CD8-positive, alpha-beta memory T cell (primary cell): Measurements from ENCODE around the gene OBSL1. TPM values are rescaled to one million over a fixed set of nuclear protein-coding genes. Genes with fewer than 3 reads are reported as not detected.

Source experiments
- CTCF ChIA-PET: fragments of 350-600 bp; sonication (Branson Sonifier 250); formaldehyde crosslinking; loops from one replicate; lab custom pipeline; 2021; ENCODE audit warnings: antibody characterized with exemption; lab: Charles Lee
- POLR2A ChIA-PET: fragments of 350-600 bp; sonication (Branson Sonifier 250); formaldehyde crosslinking; loops from one replicate; lab custom pipeline; 2021; ENCODE audit warnings: antibody characterized with exemption; lab: Charles Lee
- DNase-seq, 5 donors: peaks; one replicate each; pipeline versions ENCODE4 v3.0.0 to v3.0.0-alpha.2; 2020 to 2022; ENCODE audit warnings: mixed read lengths in 1 of 5
- H3K27ac ChIP-seq: one replicate; pipeline ENCODE4 v1.7.0; 2013; ENCODE audit warnings: low read depth, mild to moderate bottlenecking, low read length, moderate library complexity
- H3K27me3 ChIP-seq: 2 replicates; pipeline ENCODE4 v1.7.0; 2013; ENCODE audit warnings: low read length, mild to moderate bottlenecking; ENCODE audit not compliant: insufficient read depth, poor library complexity, severe bottlenecking
- H3K36me3 ChIP-seq: 2 replicates; pipeline ENCODE4 v1.7.0; 2013; ENCODE audit warnings: mild to moderate bottlenecking, low read length, moderate library complexity; ENCODE audit not compliant: insufficient read depth
- H3K4me1 ChIP-seq: 2 replicates; pipeline ENCODE4 v1.7.0; 2013; ENCODE audit warnings: mild to moderate bottlenecking, low read length, moderate library complexity; ENCODE audit not compliant: insufficient read depth
- H3K4me3 ChIP-seq: 2 replicates; pipeline ENCODE4 v1.7.0; 2013; ENCODE audit warnings: mild to moderate bottlenecking, low read length
- H3K9me3 ChIP-seq: 2 replicates; pipeline ENCODE4 v1.7.0; 2013; ENCODE audit warnings: mild to moderate bottlenecking, low read length
- H3K27ac Mint-ChIP-seq, 8 donors: one replicate each; pipeline ENCODE4 v1.8.0; 2020 to 2021; ENCODE audit warnings: mixed read lengths in 8 of 8, mild to moderate bottlenecking in 6 of 8, inconsistent platforms in 3 of 8, moderate library complexity in 3 of 8
- H3K27me3 Mint-ChIP-seq, 2 donors: one replicate each; pipeline ENCODE4 v1.8.0; 2020 to 2021; ENCODE audit warnings: mixed read lengths in 2 of 2, mild to moderate bottlenecking in 1 of 2, moderate library complexity in 1 of 2
- H3K36me3 Mint-ChIP-seq, 3 donors: one replicate each; pipeline ENCODE4 v1.8.0; 2020 to 2021; ENCODE audit warnings: mixed read lengths in 3 of 3, inconsistent platforms in 1 of 3, mild to moderate bottlenecking in 1 of 3
- H3K4me1 Mint-ChIP-seq, 3 donors: one replicate each; pipeline ENCODE4 v1.8.0; 2020 to 2021; ENCODE audit warnings: mixed read lengths in 3 of 3, inconsistent platforms in 1 of 3, mild to moderate bottlenecking in 1 of 3
- H3K4me3 Mint-ChIP-seq, 7 donors: one replicate each; pipeline ENCODE4 v1.8.0; 2020 to 2021; ENCODE audit warnings: mixed read lengths in 7 of 7, mild to moderate bottlenecking in 6 of 7, moderate library complexity in 4 of 7, inconsistent platforms in 2 of 7
- H3K9me3 Mint-ChIP-seq, 5 donors: one replicate each; pipeline ENCODE4 v1.8.0; 2020 to 2022; ENCODE audit warnings: mixed read lengths in 5 of 5, mild to moderate bottlenecking in 3 of 5, moderate library complexity in 2 of 5, inconsistent platforms in 1 of 5
- polyA plus RNA-seq: library from polyadenylated mRNA; unstranded; fragments of 300-500 nt; fragmentation: Illumina TruSeq; gene quantifications from one replicate; pipeline ENCODE4 v1.2.3, GENCODE V29; 2021
- total RNA-seq, 2 experiments: library from RNA; stranded (reverse); gene quantifications; one replicate each; pipeline ENCODE4 v1.2.3, GENCODE V29; 2021

Gene OBSL1
- total and polyA plus RNA-seq, 3 experiments from 2014 or later: 0.48 to 0.69 TPM; not detected in 1

DNA sequence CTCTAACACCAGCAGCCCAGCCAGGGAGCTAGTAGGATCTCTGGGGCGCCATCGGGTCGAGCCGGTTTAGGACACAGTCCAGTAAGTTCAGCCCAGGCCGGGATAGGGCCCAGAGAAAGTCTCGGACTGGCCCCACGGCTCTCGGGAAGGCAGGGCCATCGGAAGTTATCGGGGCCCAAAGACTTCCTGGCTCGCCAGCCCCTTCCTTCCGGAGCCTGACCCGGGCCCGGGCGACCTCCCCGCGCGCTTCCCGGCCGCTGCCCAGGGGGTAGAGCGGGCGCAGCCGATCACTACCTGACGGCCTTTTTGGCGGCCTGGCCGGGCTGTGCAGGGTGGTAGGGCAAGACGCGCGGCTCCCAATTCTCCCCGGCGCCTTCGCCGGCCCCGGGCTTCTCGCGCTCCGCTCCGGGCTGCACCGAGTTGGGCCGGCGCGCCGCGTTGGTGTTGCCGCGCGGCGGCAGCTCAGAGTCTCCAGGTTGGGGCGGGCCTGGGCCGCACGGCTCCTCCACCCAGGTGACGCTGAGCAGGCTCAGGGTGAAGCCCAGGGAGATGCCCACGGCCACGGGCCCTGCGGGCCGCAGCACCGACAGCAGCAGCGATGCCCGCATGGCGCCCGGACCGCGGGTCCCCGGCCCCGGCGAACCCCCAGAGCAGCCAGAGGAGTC lies 28.3 kb downstream of the OBSL1 start:
- Histone ChIP-seq H3K27me3 (no peaks in the 10 kb centered on the region), H3K36me3 (no peaks in the 10 kb centered on the region), H3K9me3 (no peaks in the 10 kb centered on the region), H3K4me3 (peak overlapping the region; percentile 81), H3K4me1 (peaks cover 18% of the 10 kb centered on the region), H3K27ac (peak overlapping the region; percentile 69)
- H3K9me3 Mint-ChIP-seq: no peaks in the 10 kb centered on the region
- H3K4me3 Mint-ChIP-seq: peak overlapping the region; percentile 81 to 94 (median 86)
- CTCF ChIA-PET: interaction anchor here (1.0 to 6.7 kb wide), 8 partner anchors 11 to 99 kb away, joined by 3 to 44 read pairs (median 4); a partner anchor contains a TSS
- no peak for DNase-seq
- POLR2A ChIA-PET: interaction anchor here (1.1 kb wide), 1 partner anchor 1956 kb away, joined by 4 read pairs; no protein-coding TSS in a partner anchor
- peaks cover 0 to 12% (median 2%) of the 10 kb centered on the region in 3 donors for H3K36me3 Mint-ChIP-seq
- peaks cover 22 to 30% (median 27%) of the 10 kb centered on the region in 3 donors for H3K4me1 Mint-ChIP-seq
- peaks cover 4 to 7% of the 10 kb centered on the region in 2 donors for H3K27me3 Mint-ChIP-seq
- peak overlapping the region; percentile 66 to 92 (median 80) for H3K27ac Mint-ChIP-seq

DNA sequence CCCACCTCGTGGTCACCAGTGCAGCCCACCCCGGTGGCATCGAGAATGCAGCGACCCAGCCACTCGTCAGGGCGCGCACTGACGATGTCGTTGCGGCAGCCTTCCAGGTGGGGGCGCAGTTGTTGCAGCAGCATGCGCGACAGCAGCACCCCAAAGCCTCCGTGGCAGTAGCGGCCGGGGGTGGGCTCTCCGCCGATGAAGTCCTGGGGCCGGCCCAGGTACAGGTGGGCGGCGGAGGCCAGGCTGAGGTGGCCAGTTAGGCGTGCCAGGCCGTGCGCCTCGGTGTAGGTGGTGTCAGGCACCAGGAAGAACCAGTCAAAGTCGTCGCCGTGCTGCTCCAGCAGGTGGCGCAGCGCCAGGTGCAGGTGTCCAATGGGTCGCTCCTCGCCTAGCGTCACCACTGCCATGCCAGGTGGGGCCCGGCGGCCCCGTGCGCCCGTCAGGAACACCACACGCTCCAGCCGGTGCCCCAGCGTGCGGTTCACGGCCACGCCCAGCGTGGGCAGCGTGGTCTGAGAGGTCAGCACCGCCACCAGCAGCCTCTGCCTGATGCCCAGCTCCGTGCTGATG lies 29.6 kb downstream of the OBSL1 start:
- Mint-ChIP-seq H3K4me1 (peaks cover 22 to 30% (median 27%) of the 10 kb centered on the region in 3 donors), H3K27ac (peak overlapping the region in 2 of 8 donors; percentile 29 to 57), H3K4me3 (peak overlapping the region; percentile 82 to 94 (median 86)), H3K27me3 (peaks cover 0 to 1% of the 10 kb centered on the region in 2 donors), H3K36me3 (peaks cover 0 to 12% (median 2%) of the 10 kb centered on the region in 3 donors), H3K9me3 (no peaks in the 10 kb centered on the region)
- Histone ChIP-seq H3K4me3 (peak overlapping the region; percentile 81), H3K27ac (no peak overlapping the region), H3K4me1 (peaks cover 18% of the 10 kb centered on the region), H3K36me3 (no peaks in the 10 kb centered on the region), H3K9me3 (no peaks in the 10 kb centered on the region), H3K27me3 (no peaks in the 10 kb centered on the region)
- POLR2A ChIA-PET: interaction anchor here (0.6 to 0.9 kb wide), 2 partner anchors 12 to 154 kb away, joined by 3 read pairs; no protein-coding TSS in a partner anchor
- DNase-seq: peak; percentile 72 to 89 (median 84)
- CTCF ChIA-PET: interaction anchor here (0.6 to 6.7 kb wide), 33 partner anchors 10 to 261 kb away, joined by 3 to 44 read pairs (median 4); partner anchors contain the start of genes GMPPA, OBSL1 and STK11IP

DNA sequence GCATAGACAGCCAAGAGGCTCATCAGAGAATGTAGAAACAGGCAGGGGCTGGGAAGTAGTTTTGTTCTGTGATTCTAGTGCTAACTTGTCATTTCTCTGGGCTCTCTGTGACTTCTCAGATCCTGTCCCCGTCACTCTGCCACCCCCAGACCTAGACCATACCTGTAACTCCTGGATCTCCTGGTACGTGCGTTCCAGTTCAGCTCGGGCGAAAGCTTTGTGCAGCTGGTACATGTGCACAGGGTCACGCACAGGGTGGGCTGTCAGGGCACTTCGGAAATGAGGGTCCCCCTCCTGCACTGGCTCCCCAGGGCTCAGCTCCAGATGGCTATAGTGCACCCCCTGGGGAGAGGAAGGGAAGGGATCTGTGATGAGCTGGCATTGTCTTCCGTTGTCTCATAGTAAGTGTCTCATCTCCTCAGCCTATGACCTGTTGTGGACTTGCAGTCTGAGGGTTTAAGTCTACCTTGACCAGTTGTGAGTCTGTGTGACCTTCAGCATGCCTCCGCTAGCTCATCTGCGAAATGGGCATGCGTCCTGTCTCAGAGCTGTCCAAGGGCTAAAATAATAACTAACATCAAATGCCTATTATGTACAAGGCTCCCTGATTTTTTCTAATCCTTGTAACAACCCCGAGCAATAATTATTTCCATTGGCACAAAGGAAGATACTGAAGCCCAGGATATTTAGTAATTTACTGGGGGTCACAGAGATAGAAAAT lies 30.4 kb downstream of the OBSL1 start:
- no peaks in the 10 kb centered on the region for H3K27me3 ChIP-seq
- H3K27ac ChIP-seq: no peak overlapping the region
- Mint-ChIP-seq H3K4me3 (peak overlapping the region; percentile 57 to 89 (median 84)), H3K36me3 (peaks cover 0 to 12% (median 2%) of the 10 kb centered on the region in 3 donors), H3K4me1 (peaks cover 22 to 30% (median 27%) of the 10 kb centered on the region in 3 donors), H3K27ac (peak overlapping the region in 2 of 8 donors; percentile 29 to 54), H3K9me3 (no peaks in the 10 kb centered on the region), H3K27me3 (peaks cover 0 to 1% of the 10 kb centered on the region in 2 donors)
- peaks cover 18% of the 10 kb centered on the region for H3K4me1 ChIP-seq
- CTCF ChIA-PET: interaction anchor here (0.7 to 6.7 kb wide), 28 partner anchors 10 to 260 kb away, joined by 3 to 44 read pairs (median 4); partner anchors contain the start of genes GMPPA, OBSL1 and STK11IP
- DNase-seq: no peak
- H3K9me3 ChIP-seq: no peaks in the 10 kb centered on the region
- POLR2A ChIA-PET: interaction anchor here (0.9 kb wide), 1 partner anchor 11 kb away, joined by 3 read pairs; no protein-coding TSS in a partner anchor
- no peaks in the 10 kb centered on the region for H3K36me3 ChIP-seq
- peak overlapping the region; percentile 81 for H3K4me3 ChIP-seq

DNA sequence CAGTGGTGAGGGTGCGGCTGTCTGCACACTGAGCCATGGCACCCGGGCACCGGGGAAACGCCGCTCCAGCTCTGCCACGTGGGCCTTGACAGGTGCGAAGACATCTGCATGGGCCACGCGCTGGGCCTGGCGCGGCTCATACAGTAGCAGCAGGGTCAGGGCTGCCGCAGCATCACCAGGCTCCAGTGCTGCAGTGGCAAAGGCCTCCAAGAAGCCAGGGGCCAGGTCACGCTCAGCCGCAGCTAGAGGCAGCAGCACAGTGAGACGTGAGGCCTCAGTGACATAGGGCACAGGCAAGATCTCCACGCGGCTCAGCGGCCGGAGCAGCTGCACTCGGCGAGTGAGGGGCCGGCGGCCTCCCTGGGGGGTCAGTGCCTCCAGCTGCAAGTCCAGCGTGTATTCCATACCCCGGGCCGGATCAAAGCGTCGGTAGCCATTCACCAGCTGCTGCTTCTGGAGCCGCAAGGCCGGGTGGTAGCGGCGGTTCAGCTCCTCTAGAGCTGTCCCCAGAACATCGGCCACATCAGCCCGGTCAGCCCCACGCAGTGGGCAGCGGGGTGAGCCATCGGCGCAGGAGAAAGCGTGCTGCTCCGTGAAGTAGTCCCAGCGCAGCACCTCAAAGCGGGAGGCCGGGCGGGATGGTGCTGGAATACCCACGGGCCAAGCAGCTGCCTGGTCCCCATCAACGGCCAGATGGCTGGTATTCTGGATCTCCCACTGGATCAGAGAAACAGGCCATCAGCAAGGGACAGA lies 31.2 kb downstream of the OBSL1 start:
- DNase-seq: no peak
- Mint-ChIP-seq H3K27ac (no peak overlapping the region), H3K4me1 (peaks cover 22 to 30% (median 27%) of the 10 kb centered on the region in 3 donors), H3K27me3 (peaks cover 1 to 4% of the 10 kb centered on the region in 2 donors), H3K4me3 (no peak overlapping the region), H3K9me3 (no peaks in the 10 kb centered on the region), H3K36me3 (peaks cover 0 to 12% (median 2%) of the 10 kb centered on the region in 3 donors)
- no peak overlapping the region for H3K27ac ChIP-seq
- ChIA-PET CTCF (interaction anchor here (1.0 to 6.7 kb wide), 17 partner anchors 9 to 103 kb away, joined by 3 to 44 read pairs (median 6); no protein-coding TSS in a partner anchor), POLR2A (no interaction called here)
- H3K27me3 ChIP-seq: no peaks in the 10 kb centered on the region
- peaks cover 18% of the 10 kb centered on the region for H3K4me1 ChIP-seq
- no peaks in the 10 kb centered on the region for H3K9me3 ChIP-seq
- no peak overlapping the region for H3K4me3 ChIP-seq
- no peaks in the 10 kb centered on the region for H3K36me3 ChIP-seq

DNA sequence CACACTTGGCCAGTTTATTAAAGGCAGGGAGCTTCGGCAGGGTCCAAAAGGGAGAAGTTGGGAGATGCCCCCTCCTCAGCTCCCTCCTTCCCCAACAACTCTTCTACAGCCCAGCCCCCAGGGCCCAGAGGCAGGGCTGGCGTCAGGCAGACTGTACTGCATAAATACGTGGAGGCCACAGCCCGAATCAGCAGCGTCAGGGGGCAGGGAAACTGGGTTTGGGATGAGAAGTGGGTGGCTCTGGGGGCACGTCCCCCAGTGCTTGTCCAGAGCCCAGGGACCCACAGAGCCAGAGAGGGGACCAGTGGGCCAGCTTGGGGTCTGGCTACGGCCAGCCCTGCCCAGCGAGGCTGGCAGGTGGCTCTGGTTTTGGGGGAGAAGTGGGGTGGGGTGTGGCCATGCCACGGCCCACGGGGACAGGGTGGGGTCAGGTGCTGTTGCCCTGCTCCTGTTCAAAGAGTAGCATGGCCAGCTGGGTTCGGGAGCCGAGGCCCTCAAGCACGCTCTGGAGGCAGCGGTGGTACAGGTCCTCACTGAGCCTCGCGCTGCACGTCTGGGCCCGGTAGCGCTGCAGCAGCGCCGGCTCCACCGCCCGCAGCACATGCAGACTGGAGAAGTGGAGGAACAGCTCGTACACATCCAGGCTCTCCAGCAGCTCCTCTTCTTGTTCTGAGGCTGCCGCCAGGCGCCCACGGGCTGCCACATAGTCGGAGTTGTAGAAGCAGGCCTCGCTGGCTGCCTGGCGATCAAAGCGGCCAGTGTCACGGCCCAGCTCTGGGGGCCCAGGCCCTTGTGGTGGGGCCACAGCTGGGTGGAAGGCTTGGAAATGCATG lies 32.2 kb downstream of the OBSL1 start:
- no peak for DNase-seq
- H3K9me3 Mint-ChIP-seq: no peaks in the 10 kb centered on the region
- Histone ChIP-seq H3K9me3 (no peaks in the 10 kb centered on the region), H3K36me3 (no peaks in the 10 kb centered on the region), H3K4me3 (no peak overlapping the region), H3K27me3 (no peaks in the 10 kb centered on the region), H3K4me1 (peaks cover 18% of the 10 kb centered on the region), H3K27ac (no peak overlapping the region)
- no peak overlapping the region for H3K27ac Mint-ChIP-seq
- peaks cover 1 to 4% of the 10 kb centered on the region in 2 donors for H3K27me3 Mint-ChIP-seq
- ChIA-PET POLR2A (no interaction called here), CTCF (interaction anchor here (0.8 to 6.7 kb wide), 5 partner anchors 8 to 102 kb away, joined by 3 to 44 read pairs (median 7); no protein-coding TSS in a partner anchor)
- peak overlapping the region in 1 of 7 donors; percentile 54 for H3K4me3 Mint-ChIP-seq
- H3K4me1 Mint-ChIP-seq: peaks cover 15 to 21% (median 18%) of the 10 kb centered on the region in 3 donors
- peaks cover 0 to 12% (median 2%) of the 10 kb centered on the region in 3 donors for H3K36me3 Mint-ChIP-seq

DNA sequence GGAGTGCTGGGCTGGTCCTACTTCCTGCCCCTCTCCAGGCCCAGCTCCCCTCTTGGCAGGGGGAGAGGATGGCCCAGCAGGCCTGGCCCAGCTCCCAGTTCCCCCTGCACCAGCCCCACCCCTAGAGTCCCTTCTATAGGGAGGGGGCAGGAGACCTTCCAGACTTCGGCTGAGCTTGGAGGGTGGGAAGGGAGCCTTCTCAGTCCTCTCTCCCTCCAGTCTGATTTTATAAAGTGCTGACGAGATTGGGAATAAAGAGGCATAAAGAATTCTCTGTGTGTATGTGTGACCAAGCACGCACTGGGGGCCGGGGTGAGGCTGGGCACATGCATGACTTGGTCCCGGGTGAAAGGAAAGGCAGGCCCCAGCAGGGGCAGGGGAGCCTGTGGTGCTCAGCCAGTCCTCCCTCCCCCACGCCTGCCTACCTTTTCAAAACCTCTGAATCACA lies 32.8 kb downstream of the OBSL1 start:
- Histone ChIP-seq H3K36me3 (no peaks in the 10 kb centered on the region), H3K27me3 (no peaks in the 10 kb centered on the region), H3K27ac (no peak overlapping the region), H3K4me1 (peaks cover 18% of the 10 kb centered on the region), H3K4me3 (no peak overlapping the region), H3K9me3 (no peaks in the 10 kb centered on the region)
- Mint-ChIP-seq H3K36me3 (peaks cover 0 to 12% (median 2%) of the 10 kb centered on the region in 3 donors), H3K9me3 (no peaks in the 10 kb centered on the region), H3K4me3 (no peak overlapping the region), H3K4me1 (peaks cover 13 to 20% (median 17%) of the 10 kb centered on the region in 3 donors), H3K27ac (no peak overlapping the region), H3K27me3 (peaks cover 1 to 6% of the 10 kb centered on the region in 2 donors)
- ChIA-PET CTCF (interaction anchor here (0.8 to 6.7 kb wide), 4 partner anchors 7 to 43 kb away, joined by 3 to 44 read pairs (median 6); a partner anchor contains a TSS), POLR2A (no interaction called here)
- no peak for DNase-seq
